NCI-H2171 treated with DMSO at 0.1 percent for 48 hours (cell line): ENCODE results near the gene FAM13B.
"Not testable (repeated sequence)": the region's sequence is repeated elsewhere in the genome, so short reads cannot be mapped to it uniquely, and the experiment has no call there.

ENCODE experiments used
- DNase-seq: peaks from one replicate; lab custom pipeline; 2025; lab: John Stamatoyannopoulos, UW

Gene FAM13B

GRCh38 chr5:137960819-137961218, 72.1 kb downstream of the FAM13B start:
- no peak for DNase-seq

GRCh38 chr5:137960141-137960540, 72.7 kb downstream of the FAM13B start:
- no peak for DNase-seq

GRCh38 chr5:137959488-137959887, 73.4 kb downstream of the FAM13B start:
- no peak for DNase-seq

GRCh38 chr5:137957948-137958347, 74.9 kb downstream of the FAM13B start:
- no peak for DNase-seq

GRCh38 chr5:137954131-137954879, 78.6 kb downstream of the FAM13B start:
- DNase-seq = no peak

GRCh38 chr5:137945825-137946224, 87.1 kb downstream of the FAM13B start:
- DNase-seq = no peak

GRCh38 chr5:137944280-137944679, 88.6 kb downstream of the FAM13B start:
- DNase-seq = not testable (repeated sequence)

GRCh38 chr5:137939331-137939730, 93.5 kb downstream of the FAM13B start:
- no peak for DNase-seq

GRCh38 chr5:137938751-137939143, 94.1 kb downstream of the FAM13B start:
- no peak for DNase-seq

GRCh38 chr5:137937994-137938750, 94.7 kb downstream of the FAM13B start:
- no peak for DNase-seq

- no peak for DNase-seq
Observed at GRCh38 chr5:137935694-137936093, 97.2 kb downstream of the FAM13B start.

- no peak for DNase-seq
Observed at GRCh38 chr5:137935190-137935589, 97.7 kb downstream of the FAM13B start.

GRCh38 chr5:137933491-137933911, 99.4 kb downstream of the FAM13B start:
- DNase-seq = peak; percentile 40

- no peak for DNase-seq
Observed at GRCh38 chr5:137932800-137933199, 100.1 kb downstream of the FAM13B start.

- no peak for DNase-seq
Observed at GRCh38 chr5:137923856-137924255, 109.0 kb downstream of the FAM13B start.

- DNase-seq = no peak
Observed at GRCh38 chr5:137921931-137922330, 110.9 kb downstream of the FAM13B start.

GRCh38 chr5:137916923-137917322, 116.0 kb downstream of the FAM13B start:
- no peak for DNase-seq

- DNase-seq = no peak
Observed at GRCh38 chr5:137914758-137915157, 118.1 kb downstream of the FAM13B start.

- no peak for DNase-seq
Observed at GRCh38 chr5:137902408-137903133, 130.3 kb downstream of the FAM13B start.

GRCh38 chr5:137901011-137901817, 131.7 kb downstream of the FAM13B start:
- DNase-seq = no peak

- peak; percentile 24 for DNase-seq
Observed at GRCh38 chr5:137899493-137899892, 133.4 kb downstream of the FAM13B start.

GRCh38 chr5:137896560-137896959, 136.3 kb downstream of the FAM13B start:
- no peak for DNase-seq
